HG03520 (cell line): ENCODE data around the gene GCSAM.

ENCODE experiments used
- ATAC-seq: cut with Tn5 transposase; IDR thresholded peaks from one replicate; pipeline ENCODE4 v1.9.1; 2021; ENCODE audit warnings: mild to moderate bottlenecking, moderate library complexity; ENCODE audit not compliant: unreplicated experiment

GCSAM gene, protein sequence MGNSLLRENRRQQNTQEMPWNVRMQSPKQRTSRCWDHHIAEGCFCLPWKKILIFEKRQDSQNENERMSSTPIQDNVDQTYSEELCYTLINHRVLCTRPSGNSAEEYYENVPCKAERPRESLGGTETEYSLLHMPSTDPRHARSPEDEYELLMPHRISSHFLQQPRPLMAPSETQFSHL

DNA sequence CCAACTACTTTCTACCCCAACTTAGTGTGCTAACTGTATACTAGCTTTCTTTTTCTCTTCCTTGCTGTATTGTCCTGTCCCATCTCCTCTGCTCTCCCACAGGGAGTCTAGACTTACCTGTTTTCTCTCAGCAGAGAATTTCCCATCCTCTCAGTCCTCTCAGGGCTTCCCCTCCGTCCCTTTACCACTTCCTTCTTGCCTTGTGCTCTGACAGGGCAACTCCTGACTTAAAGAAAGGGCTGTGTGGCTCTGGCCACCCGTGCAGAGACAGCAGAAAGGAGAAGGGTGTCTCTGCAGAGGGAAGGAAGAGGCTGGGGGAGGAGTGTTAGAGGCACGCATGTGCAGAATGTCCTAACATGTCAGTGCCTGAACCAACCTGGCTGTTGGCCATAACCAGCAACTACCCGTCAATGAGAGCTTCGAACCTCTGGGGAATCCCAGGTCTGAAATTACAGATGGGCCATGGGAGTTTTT is at the start of gene GCSAM:
Gene GCSAM (minus strand): TSS at position 274 of the 474 bp plus-strand sequence. CDS start 128 bp downstream, at position 146.
- peak; percentile 62 for ATAC-seq

- no peak for ATAC-seq
These were observed 42.6 kb upstream of the GCSAM start for GRCh38 chr3:112175646-112176045.

DNA sequence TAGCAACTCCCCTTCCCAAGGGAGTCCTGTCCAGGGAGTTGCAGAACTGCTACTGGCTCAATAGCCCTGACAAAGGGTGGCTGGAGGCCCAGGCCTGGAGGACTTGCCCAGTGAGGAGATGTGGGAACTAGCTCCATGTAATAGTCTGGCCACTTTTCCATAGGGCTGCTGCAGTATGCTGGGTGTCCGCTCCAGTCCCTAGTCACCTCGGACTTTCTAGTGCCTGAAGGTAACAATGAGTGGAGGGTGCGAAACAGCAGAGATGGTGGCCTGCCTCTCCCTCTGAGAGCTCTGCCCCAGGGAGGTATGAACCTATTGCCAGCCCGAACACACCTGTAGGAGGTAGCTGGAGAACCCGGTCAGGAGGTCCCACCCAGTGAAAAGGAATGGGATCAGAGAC is 42.0 kb upstream of the GCSAM start:
- no peak for ATAC-seq

GRCh38 chr3:112171144-112171543 is 38.1 kb upstream of the GCSAM start:
- no peak for ATAC-seq

GRCh38 chr3:112170046-112170445 is 37.0 kb upstream of the GCSAM start:
- ATAC-seq = no peak

DNA sequence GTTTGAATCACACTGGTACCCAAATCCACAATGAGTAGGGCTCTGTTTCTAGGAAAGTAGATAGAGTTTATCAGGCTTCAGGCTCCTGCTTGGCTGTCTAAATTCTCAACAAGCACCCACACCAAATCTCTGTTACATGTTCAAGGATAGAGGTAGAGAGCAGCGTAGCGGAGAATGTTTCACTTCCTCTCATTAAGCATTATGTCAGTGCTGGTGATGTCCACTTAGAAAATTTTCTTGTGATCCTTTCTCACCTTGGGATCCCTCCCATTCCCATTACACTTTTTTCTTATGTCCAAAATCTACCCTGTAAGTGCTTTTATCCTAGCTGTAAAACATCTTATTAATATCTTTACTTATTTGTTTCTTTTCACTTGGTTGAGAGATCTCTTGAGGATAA is 34.7 kb upstream of the GCSAM start:
- ATAC-seq = peak; percentile 68

- no peak for ATAC-seq
These were observed 16.1 kb upstream of the GCSAM start for GRCh38 chr3:112149136-112149535.

DNA sequence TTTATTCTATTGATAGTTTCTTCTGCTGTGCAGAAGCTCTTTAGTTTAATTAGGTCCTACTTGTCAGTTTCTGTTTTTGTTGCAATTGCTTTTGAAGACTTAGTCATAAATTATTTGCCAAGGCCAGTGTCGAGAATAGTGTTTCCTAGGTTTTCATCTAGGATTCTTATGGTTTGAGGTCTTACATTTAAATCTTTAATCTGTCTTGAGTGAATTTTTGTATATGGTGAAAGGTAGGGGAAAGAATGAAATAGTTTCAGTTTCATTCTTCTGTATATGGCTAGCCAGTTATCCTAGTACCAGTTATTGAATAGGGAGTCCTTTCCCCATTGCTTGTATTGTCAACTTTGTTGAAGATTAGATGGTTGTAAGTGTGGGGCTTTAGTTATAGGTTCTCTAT is 10.6 kb upstream of the GCSAM start:
- no peak for ATAC-seq

- no peak for ATAC-seq
These were observed 10.2 kb upstream of the GCSAM start for GRCh38 chr3:112143251-112143650.

DNA sequence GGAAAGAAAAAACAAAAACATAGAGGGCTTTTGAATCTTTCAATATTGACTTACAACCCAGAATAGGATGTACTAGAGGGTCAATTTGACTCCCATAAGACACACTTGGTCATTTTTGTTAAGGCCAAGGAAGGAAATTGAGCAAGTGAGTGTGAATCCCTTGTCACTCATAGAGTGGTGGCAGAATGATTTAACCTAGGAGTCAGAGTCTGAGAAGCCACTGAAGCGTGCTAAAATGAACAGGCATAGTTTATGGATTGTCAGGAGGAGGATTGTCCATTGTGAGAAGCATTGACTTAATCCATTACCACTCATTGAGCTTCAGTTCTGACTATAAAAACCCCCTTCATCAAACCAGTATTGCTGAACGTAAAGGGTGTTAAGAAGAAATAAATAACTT is 8.2 kb upstream of the GCSAM start:
- ATAC-seq = no peak

GRCh38 chr3:112140584-112140983 is 7.5 kb upstream of the GCSAM start:
- ATAC-seq = no peak

DNA sequence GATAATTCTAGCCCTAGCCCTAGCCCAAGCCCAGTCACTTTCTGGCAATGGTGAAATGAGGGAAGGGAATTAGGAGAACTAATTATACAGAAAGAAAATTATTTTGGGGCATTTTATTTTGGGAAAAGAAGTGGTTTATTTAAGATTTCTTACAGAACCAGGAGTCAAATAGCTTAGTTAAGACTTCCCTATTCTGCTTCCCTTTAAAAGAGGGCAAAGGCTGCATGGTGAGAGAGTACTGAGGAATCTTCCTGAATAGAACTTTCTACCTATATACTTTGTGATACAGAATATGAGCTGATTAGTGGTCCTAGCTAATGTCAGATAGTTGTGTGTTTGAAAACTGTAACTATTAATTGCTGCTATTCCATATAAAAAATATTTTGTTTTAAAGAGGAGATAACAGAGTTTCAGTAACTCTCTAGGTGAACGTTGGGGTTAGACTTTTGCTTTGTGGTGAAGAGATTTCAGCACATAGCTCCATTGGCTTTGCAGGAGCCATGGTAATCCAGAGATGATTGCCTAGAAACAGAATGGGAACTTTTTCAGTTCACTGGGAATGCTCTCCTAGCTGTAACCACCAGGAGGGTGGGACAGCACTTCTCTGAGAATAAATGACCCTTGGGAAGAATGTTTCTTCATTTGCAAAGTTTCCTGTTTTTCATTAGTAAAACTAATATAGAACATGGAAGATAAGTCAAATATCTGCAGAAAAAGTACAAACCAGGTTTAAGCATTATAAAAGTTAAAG is 5.3 kb upstream of the GCSAM start:
- ATAC-seq = no peak

- ATAC-seq = no peak
These were observed 4.7 kb upstream of the GCSAM start for GRCh38 chr3:112137781-112138180.

DNA sequence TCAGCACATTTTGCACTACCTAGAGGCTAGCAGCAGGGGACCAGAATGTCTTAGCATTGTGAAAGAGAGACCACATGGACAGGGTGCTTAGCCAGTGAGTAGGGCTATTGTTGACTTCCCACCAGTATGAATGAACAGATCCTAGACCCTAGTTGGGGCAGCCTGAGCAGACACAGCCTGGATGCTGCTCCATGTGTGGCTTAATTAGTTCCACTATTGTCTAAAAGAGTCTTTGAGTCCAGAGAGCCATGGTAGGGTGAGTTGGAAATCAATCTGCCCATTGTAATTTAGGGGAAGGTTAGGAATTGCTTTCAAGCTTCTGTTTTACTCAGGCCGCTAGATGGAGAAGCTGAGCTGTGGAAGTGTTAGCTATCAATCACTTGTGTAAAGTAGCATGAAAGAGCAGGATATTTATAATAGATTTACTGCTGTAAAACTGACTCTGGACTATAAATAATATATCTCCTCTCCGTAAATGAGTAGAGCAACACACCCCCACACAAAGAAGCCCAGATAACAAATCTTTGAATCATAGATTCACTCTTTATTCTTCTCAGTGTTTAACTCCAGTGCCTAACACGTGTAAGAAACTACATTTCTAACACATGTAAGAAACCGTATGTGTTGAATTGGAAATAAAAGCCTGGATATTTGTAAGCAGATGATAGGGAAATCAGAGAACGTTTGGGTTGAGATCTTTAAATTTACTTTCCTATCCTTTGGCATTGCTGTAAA is 4.1 kb upstream of the GCSAM start:
- peak; percentile 28 for ATAC-seq

- no peak for ATAC-seq
These were observed 3.0 kb upstream of the GCSAM start for GRCh38 chr3:112136046-112136445.

- ATAC-seq = no peak
These were observed 1.5 kb upstream of the GCSAM start for GRCh38 chr3:112134335-112135124.

GRCh38 chr3:112133626-112134334 is 732 bp upstream of the GCSAM start:
- ATAC-seq = no peak

GRCh38 chr3:112132554-112132953 is 494 bp downstream of the GCSAM start:
- no peak for ATAC-seq

- no peak for ATAC-seq
These were observed 960 bp downstream of the GCSAM start for GRCh38 chr3:112132088-112132487.

DNA sequence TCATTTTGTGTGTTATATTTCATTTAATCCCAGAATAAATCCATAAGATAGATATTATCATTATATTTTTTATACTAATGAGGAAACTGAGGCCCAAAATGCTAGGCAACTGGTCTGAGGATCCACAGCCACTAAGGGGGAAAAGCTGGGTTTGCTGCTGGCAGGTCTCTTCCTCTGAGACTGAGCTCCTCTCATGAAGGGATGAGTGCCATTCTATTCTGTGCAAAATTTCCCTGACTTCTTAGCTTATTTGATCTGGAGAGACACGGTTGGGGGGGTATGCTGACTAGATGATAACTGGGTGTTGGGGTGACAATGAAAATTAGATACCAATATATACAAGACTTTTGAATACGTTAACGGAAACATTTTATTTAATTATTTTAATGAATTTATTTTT is 1.9 kb downstream of the GCSAM start:
- no peak for ATAC-seq

GRCh38 chr3:112130638-112130993 is 2.4 kb downstream of the GCSAM start:
- ATAC-seq = no peak
